GDM1 (cell line): ENCODE data around the gene NDUFS5.
A peak's percentile ranks its signal among the peaks of the same experiment; 100 is the strongest.
"Not testable (repeated sequence)": the region's sequence is repeated elsewhere in the genome, so short reads cannot be mapped to it uniquely, and the experiment has no call there.

Source experiments
- DNase-seq: peaks from one replicate; lab custom pipeline; 2025; lab: John Stamatoyannopoulos, UW

NDUFS5 gene

DNA sequence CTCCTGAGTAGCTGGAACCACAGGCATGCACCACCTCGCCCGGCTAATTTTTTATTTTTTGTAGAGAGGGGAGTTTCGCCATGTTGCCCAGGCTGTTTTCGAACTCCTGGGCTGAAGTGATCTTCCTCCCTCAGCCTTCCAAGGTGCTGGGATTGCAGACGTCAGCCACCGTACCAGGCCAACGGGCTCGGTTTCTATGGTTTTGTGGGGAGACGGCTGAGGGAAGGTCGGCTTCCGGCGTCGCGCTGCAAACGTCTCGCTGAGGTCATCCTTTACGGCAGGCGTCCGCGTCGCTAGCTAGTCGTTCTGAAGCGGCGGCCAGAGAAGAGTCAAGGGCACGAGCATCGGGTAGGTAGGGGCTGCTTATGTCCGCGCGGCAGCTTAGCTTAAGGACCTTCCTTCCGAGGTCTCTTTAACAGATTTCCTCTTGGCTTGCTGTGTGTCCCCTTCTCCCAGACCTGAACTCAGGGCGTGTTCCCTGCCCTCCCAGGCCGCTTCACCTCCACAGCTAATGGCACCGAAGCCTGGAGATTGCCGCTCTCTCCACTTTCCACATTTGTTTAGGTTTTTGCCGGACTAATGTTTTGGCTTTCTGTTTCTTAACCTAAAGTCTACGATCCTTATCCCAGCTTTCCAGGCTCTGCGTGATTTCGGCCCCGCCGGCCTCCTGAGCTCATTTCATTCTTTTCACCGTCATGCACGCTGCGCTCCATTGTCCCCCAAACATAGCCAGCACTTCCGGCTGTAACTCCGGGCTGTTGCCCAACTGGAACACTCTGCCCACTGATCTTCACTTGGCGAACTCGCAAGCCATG lies at the start of gene NDUFS5:
NDUFS5 (plus strand) TSS at position 300 of the 815 bp plus-strand sequence. CDS start 2,375 bp downstream, outside the sequence.
- peak; percentile 81 for DNase-seq

DNA sequence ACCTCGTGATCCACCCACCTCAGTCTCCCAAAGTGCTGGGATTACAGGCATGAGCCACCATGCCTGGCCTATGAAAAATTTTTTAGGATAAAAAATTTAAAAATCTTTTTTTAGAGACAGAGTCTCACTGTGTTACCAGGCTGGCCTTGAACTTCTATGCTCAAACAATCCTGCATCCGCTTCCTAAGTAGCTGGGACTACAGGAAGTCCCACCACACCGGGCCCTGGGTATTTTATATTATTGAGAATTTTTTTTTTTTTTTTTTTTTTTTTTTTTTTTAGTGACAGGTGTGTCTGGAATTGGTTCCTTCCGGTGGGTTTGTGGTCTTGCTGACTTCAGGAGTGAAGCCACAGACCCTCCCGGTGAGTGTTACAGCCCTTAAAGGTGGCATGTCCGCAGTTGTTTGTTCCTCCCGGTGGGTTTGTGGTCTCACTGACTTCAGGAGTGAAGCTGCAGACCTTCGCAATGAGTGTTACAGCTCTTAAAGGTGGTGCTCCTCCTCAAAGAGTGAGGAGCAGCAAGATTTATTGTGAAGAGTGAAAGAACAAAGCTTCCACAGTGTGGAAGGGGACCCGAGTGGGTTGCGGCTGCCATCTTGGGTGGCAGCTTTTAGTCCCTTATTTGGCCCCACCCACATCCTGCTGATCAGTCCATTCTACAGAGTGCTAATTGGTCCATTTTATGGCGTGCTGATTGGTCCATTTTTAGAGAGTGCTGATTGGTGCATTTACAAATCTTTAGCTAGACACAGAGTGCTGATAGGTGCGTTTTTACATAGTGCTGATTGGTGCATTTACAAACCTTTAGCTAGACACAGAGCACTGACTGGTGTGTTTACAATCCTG lies 48.5 kb upstream of the NDUFS5 start:
- not testable (repeated sequence) for DNase-seq

DNA sequence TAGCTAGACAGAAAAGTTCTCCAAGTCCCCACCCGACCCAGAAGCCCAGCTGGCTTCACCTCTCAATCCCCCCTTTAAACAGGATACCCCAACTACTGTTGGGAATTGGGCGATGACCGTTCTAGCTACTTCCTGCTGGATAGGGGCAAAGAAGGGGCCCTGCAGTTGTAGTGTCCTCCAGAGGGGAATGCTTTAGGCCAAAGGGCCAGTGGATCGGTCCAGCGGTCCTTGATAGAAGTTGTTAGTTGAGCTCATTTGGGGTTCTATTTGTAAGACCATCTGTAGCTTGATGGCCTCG lies 48.0 kb upstream of the NDUFS5 start:
- DNase-seq, result not testable (repeated sequence)

DNA sequence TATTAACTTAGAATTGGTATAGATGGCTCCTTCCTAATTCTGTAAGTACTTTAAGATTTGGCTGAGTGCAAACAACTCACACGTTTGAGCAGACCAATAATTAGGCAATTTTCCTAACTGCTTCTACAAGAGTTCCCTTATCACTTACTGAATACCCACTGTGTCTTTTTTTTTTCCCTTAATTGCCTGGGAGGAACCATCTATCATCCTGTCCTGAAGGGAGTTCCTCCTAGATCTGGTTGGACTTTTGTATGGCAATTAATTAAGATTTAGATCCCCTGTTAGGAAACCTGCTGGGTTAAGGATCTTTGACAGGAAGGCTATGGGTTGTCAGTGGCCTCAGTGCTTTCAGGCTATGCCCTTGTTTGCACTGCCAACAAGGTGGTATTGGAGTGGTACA lies 46.8 kb upstream of the NDUFS5 start:
- DNase-seq, result not testable (repeated sequence)

DNA sequence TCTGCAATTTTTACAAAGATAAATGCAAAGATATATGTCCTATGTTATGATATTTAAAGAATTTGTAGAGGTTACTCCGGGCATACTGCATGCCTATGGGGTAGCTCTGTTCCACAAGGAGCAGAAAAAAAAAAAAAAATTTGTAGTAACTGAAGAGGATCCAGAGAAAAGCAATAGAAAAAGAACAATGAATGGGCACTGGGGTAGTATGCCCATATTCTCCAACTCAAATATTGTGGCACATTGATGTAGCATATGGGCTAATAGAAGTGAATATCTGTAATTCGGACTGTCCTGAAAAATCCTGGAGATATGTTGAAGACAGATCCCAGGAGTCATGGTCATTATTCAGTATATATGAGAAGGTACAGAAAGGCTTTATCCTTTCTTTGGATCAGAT lies 36.2 kb upstream of the NDUFS5 start:
- no peak for DNase-seq

DNA sequence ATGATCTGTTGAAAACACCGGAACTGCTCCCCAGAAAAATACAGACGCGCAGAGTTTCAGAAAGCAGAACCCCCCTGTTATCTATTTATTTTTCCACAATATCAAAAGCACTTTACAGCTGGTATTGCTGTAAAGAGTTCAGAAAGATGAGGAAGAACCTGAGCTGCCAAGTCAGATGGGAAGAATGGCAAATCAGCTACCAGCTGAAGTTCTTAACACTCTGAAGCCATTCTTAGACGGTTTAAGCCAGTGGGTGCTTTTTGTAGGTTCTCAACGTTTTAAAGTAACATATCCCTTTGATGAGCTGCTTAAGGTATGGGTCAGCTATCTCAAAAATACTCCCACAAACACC lies 35.8 kb upstream of the NDUFS5 start:
- no peak for DNase-seq

DNA sequence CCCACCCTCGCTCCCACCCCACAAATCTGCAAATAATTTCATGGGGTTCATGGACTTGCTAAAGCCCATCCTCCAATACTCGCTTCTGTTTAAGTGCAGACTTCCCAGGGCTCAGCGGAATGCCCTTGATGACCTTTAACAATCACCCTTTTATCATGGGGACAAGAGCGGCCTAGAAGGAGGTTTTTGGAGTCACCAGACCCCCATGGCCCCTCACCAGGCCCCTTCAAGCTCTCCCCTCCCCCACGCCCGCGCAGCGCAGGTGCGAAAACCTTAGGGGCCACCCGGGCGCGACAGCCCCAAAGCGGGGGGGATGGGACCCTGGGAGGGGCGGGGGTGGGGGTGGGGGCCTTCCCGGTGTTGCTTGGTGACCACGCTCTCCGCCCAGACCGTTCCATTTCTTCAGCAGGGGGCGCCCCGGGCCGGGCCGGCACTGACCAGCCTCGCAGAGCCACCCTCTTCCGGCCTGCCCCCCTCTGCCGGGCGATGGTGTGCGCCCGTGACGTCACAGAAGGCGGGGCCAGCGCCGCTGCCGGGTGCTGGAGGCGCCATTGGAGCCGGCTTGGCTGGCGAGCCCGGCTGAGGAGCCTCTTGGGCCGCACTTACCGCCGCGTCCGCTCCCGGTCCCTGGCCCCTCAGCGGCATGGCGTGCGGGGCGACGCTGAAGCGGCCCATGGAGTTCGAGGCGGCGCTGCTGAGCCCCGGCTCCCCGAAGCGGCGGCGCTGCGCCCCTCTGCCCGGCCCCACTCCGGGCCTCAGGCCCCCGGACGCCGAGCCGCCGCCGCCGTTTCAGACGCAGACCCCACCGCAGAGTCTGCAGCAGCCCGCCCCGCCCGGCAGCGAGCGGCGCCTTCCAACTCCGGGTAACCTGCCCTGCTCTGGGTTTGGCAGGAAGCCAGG lies 35.2 kb upstream of the NDUFS5 start, which contains the start of gene AKIRIN1:
AKIRIN1 (plus strand) TSS at position 539 of the 900 bp plus-strand sequence; CDS start at position 644, 105 bp downstream.
- DNase-seq, result peak; percentile 95

DNA sequence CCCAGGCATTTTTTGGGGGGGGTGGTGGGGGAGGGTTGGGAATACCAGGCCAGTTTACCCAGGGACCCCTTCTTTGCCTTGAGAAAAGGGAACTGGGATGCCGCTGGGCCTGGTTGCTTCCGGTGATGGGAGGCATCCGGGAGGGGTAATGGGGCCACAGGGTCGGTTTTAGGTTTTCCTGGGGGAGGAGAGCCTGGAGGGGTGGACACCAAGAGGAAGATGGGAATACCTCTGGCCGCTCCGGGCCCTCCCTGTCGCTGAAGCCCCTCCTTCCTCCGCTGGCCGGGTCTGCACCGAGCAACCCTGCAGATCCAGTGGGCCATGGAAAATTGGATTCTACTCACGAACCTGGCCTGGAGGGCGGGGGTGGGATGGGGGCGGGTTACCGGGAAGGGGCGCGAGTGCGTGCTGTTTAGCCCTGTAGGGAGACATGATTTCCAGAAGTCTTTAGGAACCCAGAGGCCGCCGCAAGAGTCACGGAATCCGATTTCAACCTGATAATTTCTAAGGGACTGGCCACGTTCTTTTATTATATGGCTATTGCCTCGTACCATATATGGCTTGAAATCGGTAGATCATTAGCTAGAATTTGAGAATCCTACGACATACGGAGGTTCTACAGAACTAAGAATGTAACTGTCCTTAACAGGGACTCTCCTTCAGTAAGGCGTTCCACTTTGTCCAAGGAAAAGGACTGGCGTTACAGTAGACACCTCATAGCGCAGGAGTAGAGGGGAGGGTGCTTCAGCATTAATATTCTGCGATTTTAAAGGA lies 34.3 kb upstream of the NDUFS5 start:
- DNase-seq, result no peak

DNA sequence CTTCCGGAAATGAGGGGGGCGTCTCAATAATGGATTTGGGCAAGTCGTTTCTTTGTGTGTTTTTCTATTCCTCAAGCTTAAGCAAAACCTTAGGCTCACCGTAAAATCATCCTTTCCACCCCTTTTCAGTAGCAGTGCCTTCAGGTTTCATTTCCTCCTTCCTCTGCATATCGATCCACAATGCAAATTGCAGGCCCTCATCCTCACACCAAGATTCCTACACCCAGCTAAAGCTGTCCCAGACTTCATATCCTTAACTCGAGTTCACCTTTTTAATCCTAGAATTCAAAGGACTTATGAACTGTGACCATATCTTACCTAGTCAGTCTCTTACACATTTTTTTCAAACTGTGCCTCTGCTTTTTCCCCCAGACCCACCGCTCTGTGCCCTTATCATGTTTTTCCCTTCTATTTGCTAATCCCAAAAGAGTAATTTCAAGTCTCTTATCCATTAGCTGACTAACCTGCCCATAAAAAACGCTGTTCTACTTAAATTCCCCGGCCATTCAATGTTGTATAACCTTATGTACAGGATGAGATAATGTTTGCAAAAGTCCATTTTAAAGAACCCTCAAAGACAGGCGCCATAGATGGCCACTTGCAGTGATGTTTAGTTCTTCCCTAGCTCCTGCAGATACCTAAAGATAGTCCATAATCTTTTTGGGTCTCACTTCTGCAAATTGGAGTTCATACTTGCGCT lies 33.6 kb upstream of the NDUFS5 start:
- DNase-seq, result no peak

DNA sequence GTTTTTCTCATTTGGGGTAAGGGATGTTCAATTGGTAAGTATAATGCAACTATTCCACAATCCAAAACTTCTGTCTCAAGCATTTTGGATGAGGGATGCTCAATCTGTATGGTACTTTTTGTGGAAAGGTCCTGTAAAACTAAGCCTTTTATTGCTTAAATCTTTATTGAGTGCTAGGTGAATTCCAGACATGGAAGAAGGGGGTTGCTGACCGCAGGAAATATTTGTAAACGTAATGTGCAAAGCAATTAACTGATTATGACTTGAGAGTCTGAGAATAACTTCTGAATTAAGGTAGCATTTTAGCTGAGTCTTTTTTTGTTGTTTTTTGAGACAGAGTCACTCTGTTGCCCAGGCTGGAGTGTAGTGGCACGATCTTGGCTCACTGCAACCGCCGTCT lies 32.0 kb upstream of the NDUFS5 start:
- DNase-seq, result no peak

DNA sequence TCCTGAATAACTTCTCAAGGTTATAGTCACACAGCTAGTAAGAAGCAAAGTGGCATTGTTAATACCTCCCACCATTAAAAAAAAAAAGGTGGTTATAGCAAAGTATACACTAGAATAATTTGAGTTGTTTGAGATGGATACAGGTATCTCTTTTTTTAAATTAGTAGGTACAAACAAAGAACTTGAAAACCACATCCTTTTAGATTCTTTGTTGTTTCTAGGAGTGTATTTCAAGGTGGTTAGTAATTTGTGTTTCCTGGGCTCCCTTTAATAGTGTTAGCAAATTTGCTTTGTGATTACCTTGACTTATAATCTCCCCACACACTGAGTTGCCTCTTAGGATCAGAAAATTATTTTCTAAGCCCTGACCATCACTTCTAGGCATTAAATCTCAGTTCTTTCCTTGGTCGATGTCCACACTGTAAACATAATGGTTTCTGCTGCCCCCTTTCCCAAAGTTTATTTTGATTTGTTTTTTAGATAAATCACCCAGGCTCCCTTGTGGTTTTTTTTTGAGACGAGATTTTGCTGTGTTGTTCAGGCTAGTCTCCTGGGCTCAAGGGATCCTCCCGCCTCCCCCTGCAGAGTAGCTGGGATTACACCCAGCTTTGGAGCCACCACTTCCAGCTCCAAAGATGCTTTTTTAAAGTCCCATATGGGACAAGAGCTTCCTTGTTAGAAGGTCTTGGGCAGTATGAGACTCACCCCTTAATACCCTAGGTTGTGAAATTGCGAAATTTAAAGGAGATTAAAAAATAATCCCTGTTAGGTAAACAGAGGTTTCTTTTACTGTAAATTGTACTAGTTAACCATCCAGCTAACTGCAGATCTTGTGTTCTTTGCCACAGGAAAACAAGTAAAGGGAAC lies 28.9 kb upstream of the NDUFS5 start:
- no peak for DNase-seq

DNA sequence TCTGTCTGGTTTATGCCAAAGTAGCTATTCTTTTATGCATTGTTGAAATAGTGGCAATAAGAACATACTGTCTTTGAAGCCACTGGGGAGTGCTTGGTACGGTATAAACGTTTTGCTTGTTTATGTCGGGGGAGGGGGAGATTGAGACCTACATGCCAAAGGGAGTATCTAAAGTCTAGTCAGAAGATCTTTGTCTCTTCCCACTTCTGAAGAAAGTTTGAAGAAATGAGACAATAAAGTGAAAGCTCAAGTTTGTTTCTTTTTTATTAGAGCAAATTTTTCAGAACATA lies 28.3 kb upstream of the NDUFS5 start:
- DNase-seq, result no peak

DNA sequence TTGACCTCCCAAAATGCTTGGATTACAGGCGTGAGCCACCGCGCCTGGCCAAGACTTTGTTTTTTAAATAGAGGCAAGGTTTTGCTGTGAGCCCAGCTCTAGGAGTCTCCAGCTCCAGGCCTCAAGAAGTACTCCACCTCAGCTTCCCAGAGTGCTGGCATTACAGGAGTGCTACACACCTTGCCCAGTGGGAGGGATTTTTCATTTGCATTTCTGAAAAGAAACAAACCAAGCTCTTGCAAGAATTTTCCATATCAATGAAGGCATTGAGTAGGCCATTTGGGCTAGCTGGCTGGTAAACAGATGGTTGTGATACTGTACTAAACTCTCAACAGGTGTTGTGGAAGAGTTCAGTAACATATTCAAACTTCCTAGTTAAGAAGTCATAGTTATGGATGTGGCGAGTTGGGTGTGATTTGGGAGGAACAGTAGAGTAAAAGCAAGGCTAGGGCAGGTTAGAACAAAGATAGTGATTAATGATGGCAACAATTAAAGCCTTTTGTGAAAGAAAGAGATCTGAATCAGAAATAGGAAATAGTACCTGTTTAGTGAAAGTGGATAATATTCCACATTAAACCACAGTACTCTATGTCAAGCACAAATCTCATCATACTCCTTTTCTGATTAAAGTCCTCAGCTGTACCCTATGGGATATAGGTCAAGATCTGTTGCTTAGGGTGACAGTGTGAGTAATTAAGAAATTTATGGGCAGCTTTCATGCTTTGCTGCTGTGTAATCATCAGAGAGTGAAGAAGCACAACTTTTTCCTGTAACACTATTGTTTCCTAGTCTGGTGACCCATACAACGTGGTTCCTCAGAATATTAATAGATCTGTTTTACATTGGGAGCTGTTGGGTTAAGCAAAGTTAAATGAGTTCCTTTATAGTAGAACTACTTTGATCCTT lies 24.4 kb upstream of the NDUFS5 start:
- DNase-seq, result no peak

DNA sequence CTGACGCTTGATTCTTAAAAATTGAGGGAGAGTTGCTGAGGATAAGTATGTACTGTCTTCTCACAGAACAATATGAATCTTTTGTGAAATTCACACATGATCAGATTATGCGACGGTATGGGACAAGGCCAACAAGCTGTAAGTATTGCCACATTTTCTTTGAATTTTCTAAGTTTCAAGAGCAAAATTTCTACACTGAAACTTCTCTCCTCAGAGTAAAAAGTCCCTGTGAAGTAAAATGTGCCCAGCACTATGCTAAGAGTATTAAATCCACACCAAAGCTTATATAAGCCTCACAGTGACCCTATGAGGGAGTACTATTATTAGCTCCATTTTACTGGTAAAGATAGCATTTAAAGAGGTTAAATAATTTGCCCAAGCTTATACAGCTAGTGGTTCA lies 22.9 kb upstream of the NDUFS5 start:
- DNase-seq, result no peak

DNA sequence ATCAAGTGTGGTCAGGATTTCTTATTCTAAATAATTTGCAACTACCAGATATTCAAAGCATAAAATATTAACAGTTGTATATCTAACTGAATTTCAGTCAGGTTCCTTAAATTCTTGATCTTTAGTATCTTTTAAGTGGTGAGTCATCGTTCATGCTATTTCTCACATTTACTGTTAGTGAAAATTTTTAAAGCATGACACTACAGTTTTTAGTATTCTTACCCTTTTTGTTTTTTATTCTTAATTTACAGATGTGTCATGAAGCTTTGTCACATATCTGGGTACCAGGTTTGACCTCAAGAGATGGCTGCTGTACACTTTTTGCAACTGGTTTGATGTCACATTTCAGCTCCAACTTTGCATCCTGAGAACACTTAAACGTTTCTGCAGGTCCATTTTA lies 22.4 kb upstream of the NDUFS5 start:
- no peak for DNase-seq

DNA sequence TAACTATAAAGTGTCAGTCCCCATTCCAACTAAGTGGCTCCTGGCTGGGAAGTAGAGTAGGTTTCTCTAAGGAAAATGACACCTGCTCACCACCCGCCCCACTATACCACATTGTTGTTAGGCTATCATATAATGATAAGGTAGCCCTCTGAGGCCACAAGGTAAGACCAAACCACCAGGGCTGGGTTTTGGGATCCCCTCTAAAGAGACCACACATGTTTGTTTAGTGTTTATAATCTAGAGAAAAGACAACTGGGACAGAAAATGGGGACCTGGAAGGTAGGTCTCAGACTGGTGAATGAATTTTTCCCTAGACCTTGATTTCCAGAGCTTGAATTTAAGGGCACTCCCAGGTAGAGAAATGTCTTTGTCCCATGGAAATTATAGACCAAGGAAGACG lies 19.9 kb upstream of the NDUFS5 start:
- DNase-seq, result no peak

DNA sequence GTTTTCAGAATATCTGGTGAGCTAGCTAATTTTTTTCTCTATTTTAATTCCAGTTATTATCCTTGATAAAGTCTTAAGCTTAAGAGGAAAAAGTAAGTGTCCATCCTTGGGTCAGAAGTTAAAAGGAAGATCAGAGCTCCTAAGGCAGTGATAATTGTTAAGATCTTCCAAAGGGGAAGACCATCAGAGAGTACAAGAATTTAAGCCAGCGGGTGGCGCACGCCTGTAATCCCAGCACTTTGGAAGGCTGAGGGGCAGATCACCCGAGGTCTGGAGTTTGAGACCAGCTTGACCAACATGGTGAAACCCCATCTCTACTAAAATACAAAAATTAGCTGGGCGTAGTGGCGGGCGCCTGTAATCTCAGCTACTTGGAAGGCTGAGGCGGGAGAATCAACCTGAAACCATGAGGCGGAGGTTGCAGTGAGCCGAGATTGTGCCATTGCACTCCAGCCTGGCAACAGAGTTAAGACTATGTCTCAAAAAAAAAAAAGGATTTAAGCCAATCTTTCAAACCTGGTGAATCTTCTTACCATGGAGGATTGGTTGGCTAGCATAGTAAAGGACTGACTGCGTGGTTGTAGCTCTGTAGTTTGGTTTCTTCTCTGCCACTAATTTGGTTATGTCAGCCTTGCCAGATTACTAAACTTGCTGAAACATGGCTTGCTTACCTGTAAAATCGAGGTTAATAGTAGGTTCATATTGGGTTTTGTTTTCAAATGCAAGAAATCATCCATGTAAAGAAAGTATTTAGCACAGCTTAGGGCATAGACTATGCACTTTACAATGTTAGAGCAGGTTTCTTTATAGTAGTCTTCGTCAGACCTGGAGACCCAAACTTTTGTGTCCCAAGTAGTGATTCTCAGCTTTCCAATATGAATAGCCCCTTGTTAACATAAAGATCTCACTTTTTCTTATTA lies 19.2 kb upstream of the NDUFS5 start:
- DNase-seq, result no peak

DNA sequence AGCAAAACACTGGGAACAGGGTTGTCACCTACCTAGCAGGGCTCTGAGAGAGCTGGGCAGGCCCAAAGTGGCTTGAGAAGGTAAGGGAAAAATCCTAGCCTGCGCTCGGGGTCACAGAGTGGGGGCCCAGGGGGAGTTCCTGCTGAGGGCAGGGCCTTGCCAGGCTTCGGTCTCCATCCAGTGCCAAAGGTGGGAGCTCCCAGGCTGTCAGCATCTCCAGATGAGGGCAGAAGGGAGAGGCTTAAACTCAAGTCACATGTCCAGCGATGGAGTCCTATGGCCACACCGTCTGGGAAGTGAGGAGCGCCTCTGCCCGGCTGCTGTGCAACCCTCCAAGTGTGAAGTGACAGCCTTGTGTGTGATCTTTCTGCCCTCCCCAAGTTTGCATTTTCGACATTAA lies 11.2 kb upstream of the NDUFS5 start:
- DNase-seq, result not testable (repeated sequence)
